HEK293 (cell line): ENCODE measurements around the gene AKT3.

Experiments
- CTCF ChIA-PET: fragments of 350-600 bp; formaldehyde crosslinking; extraction: SDS; loops from one replicate; lab custom pipeline; 2021; ENCODE audit warnings: antibody characterized with exemption; lab: Yijun Ruan, JAX
- POLR2A ChIA-PET: fragments of 300-600 bp; formaldehyde crosslinking; extraction: SDS; loops from one replicate; lab custom pipeline; 2020; ENCODE audit warnings: antibody characterized with exemption, inconsistent platforms; lab: Yijun Ruan, JAX
- H3K27ac ChIP-seq: fragments of 200-500 bp; sonication (Bioruptor generic); 2 replicates; pipeline ENCODE4 v1.5.1; 2014; ENCODE audit warnings: low read depth, low read length, control low read depth, inconsistent platforms; ENCODE audit errors: extremely low read depth
- H3K36me3 ChIP-seq, 2 experiments: fragments of 200-500 bp in 1 of 2; sonication (Bioruptor generic) in 1 of 2; 1 replicate in 1 of 2; 2 replicates in 1 of 2; pipeline ENCODE4 v1.5.1; 2014 to 2017; ENCODE audit warnings: inconsistent platforms in 2 of 2, low read length in 2 of 2; ENCODE audit not compliant: control insufficient read depth in 2 of 2, insufficient read depth in 1 of 2
- H3K4me1 ChIP-seq: fragments of 200-500 bp; sonication (Bioruptor generic); 2 replicates; pipeline ENCODE4 v1.5.1; 2014; ENCODE audit warnings: mild to moderate bottlenecking, low read length, inconsistent platforms; ENCODE audit not compliant: control insufficient read depth, insufficient read depth
- H3K4me3 ChIP-seq: 2 replicates; pipeline ENCODE4 v1.5.1; 2011; ENCODE audit warnings: low read depth, mild to moderate bottlenecking, control low read depth, low read length, moderate library complexity
- H3K9me3 ChIP-seq: fragments of 200-500 bp; sonication (Bioruptor generic); 2 replicates; pipeline ENCODE4 v1.5.1; 2014; ENCODE audit warnings: low read depth, low read length, inconsistent platforms; ENCODE audit not compliant: control insufficient read depth, insufficient read depth
- GFI1B ChIP-seq: fragments of 450-650 bp; formaldehyde crosslinking; IDR thresholded peaks from 2 replicates; pipeline ENCODE4 v1.5.1; 2016; ENCODE audit warnings: missing biosample characterization, missing genetic modification characterization
- GLI4 ChIP-seq: fragments of 450-650 bp; formaldehyde crosslinking; IDR thresholded peaks from 2 replicates; pipeline ENCODE4 v1.5.1; 2016; ENCODE audit warnings: missing biosample characterization, missing genetic modification characterization
- HOXA7 ChIP-seq: sonication (generic); formaldehyde crosslinking; IDR thresholded peaks from 2 replicates; pipeline ENCODE4 v1.8.1; 2022; ENCODE audit warnings: missing genetic modification reagents, borderline replicate concordance
- OVOL3 ChIP-seq: fragments of 450-650 bp; formaldehyde crosslinking; IDR thresholded peaks from 2 replicates; pipeline ENCODE4 v1.5.1; 2016; ENCODE audit warnings: missing biosample characterization, missing genetic modification characterization
- PRDM1 ChIP-seq: fragments of 450-650 bp; formaldehyde crosslinking; IDR thresholded peaks from 2 replicates; pipeline ENCODE4; 2016; ENCODE audit warnings: missing biosample characterization, missing genetic modification characterization
- PRDM6 ChIP-seq: fragments of 450-650 bp; formaldehyde crosslinking; IDR thresholded peaks from 2 replicates; pipeline ENCODE4 v1.5.1; 2017; ENCODE audit warnings: missing biosample characterization, missing genetic modification characterization
- REST ChIP-seq: fragments of 450-650 bp; formaldehyde crosslinking; IDR thresholded peaks from 2 replicates; pipeline ENCODE4 v1.5.1; 2016; ENCODE audit warnings: missing biosample characterization, missing genetic modification characterization
- YY1 ChIP-seq: fragments of 450-650 bp; formaldehyde crosslinking; IDR thresholded peaks from 2 replicates; pipeline ENCODE4 v1.5.1; 2018; ENCODE audit warnings: missing biosample characterization, missing genetic modification characterization
- ZBTB1 ChIP-seq: fragments of 450-650 bp; formaldehyde crosslinking; IDR thresholded peaks from 2 replicates; pipeline ENCODE4 v1.5.1; 2016; ENCODE audit warnings: missing biosample characterization, missing genetic modification characterization
- ZBTB10 ChIP-seq: fragments of 450-650 bp; formaldehyde crosslinking; IDR thresholded peaks from 2 replicates; pipeline ENCODE4 v1.5.1; 2016; ENCODE audit warnings: missing biosample characterization, missing genetic modification characterization
- ZBTB17 ChIP-seq: fragments of 450-650 bp; formaldehyde crosslinking; IDR thresholded peaks from 2 replicates; pipeline ENCODE4 v1.5.1; 2016; ENCODE audit warnings: missing biosample characterization, missing genetic modification characterization
- ZBTB20 ChIP-seq: fragments of 450-650 bp; formaldehyde crosslinking; IDR thresholded peaks from 2 replicates; pipeline ENCODE4 v1.5.1; 2016; ENCODE audit warnings: missing biosample characterization, missing genetic modification characterization
- ZNF10 ChIP-seq: fragments of 450-650 bp; formaldehyde crosslinking; IDR thresholded peaks from 2 replicates; pipeline ENCODE4 v1.5.1; 2017; ENCODE audit warnings: missing biosample characterization, missing genetic modification characterization
- ZNF146 ChIP-seq: fragments of 450-650 bp; formaldehyde crosslinking; IDR thresholded peaks from 2 replicates; pipeline ENCODE4 v1.5.1; 2016; ENCODE audit warnings: missing biosample characterization, missing genetic modification characterization
- ZNF184 ChIP-seq: fragments of 450-650 bp; IDR thresholded peaks from 2 replicates; pipeline ENCODE4 v1.5.1; 2018; ENCODE audit warnings: missing biosample characterization, mild to moderate bottlenecking, missing genetic modification characterization
- ZNF280D ChIP-seq: fragments of 450-650 bp; formaldehyde crosslinking; IDR thresholded peaks from 2 replicates; pipeline ENCODE4 v1.5.1; 2016; ENCODE audit warnings: missing biosample characterization, missing genetic modification characterization
- ZNF292 ChIP-seq: fragments of 450-650 bp; formaldehyde crosslinking; IDR thresholded peaks from 2 replicates; pipeline ENCODE4 v1.5.1; 2016; ENCODE audit warnings: low read depth, missing biosample characterization, missing genetic modification characterization, borderline replicate concordance
- ZNF341 ChIP-seq: fragments of 450-650 bp; formaldehyde crosslinking; IDR thresholded peaks from 2 replicates; pipeline ENCODE4; 2016; ENCODE audit warnings: low read depth, missing biosample characterization, missing genetic modification characterization
- ZNF544 ChIP-seq: fragments of 450-650 bp; formaldehyde crosslinking; IDR thresholded peaks from 2 replicates; pipeline ENCODE4 v1.5.0; 2017; ENCODE audit warnings: missing biosample characterization, missing genetic modification characterization
- ZNF549 ChIP-seq: fragments of 450-650 bp; IDR thresholded peaks from 2 replicates; pipeline ENCODE4 v1.5.1; 2018; ENCODE audit warnings: missing biosample characterization, missing genetic modification characterization, mild to moderate bottlenecking, inconsistent platforms, moderate library complexity
- ZNF623 ChIP-seq: fragments of 450-650 bp; formaldehyde crosslinking; IDR thresholded peaks from 2 replicates; pipeline ENCODE4 v1.5.1; 2016; ENCODE audit warnings: missing biosample characterization, missing genetic modification characterization
- ZNF645 ChIP-seq: fragments of 450-650 bp; formaldehyde crosslinking; IDR thresholded peaks from 2 replicates; pipeline ENCODE4; 2016; ENCODE audit warnings: missing biosample characterization, missing genetic modification characterization
- ZNF701 ChIP-seq: fragments of 450-650 bp; formaldehyde crosslinking; IDR thresholded peaks from 2 replicates; pipeline ENCODE4 v1.5.1; 2016; ENCODE audit warnings: missing biosample characterization, missing genetic modification characterization
- ZNF785 ChIP-seq: fragments of 450-650 bp; formaldehyde crosslinking; IDR thresholded peaks from 2 replicates; pipeline ENCODE4 v1.5.1; 2016; ENCODE audit warnings: missing biosample characterization, missing genetic modification characterization
- ZSCAN23 ChIP-seq: fragments of 450-650 bp; formaldehyde crosslinking; IDR thresholded peaks from 2 replicates; pipeline ENCODE4 v1.5.1; 2016; ENCODE audit warnings: missing biosample characterization, missing genetic modification characterization

The AKT3 gene

GRCh38 chr1:243501002-243501401 is 349.0 kb downstream of the AKT3 start:
- Histone ChIP-seq H3K4me1 (no peaks in the 10 kb centered on the region), H3K9me3 (no peaks in the 10 kb centered on the region), H3K4me3 (no peak overlapping the region)
- POLR2A ChIA-PET, result no interaction called here
- TF ChIP-seq REST (tag by site-specific recombination) (no peak), ZNF549 (no peak), ZNF544 (tag by site-specific recombination) (no peak), ZNF645 (no peak), ZNF701 (tag by site-specific recombination) (no peak), YY1 (tag by site-specific recombination) (no peak), ZSCAN23 (tag by site-specific recombination) (no peak), ZNF292 (tag by site-specific recombination) (no peak), PRDM1 (tag by site-specific recombination) (no peak), ZNF341 (tag by site-specific recombination) (no peak), GLI4 (tag by site-specific recombination) (no peak)
- TF ChIP-seq, all 188 proteins: peak for 0
- CTCF ChIA-PET, result interaction anchor here (0.6 kb wide), 1 partner anchor 91 kb away, joined by 3 read pairs; no protein-coding TSS in a partner anchor
- Histone ChIP-seq H3K27ac (no peak overlapping the region), H3K36me3 (peaks cover 0 to 24% of the 10 kb centered on the region in 2 experiments; a peak in 1 of 3 replicates)

DNA sequence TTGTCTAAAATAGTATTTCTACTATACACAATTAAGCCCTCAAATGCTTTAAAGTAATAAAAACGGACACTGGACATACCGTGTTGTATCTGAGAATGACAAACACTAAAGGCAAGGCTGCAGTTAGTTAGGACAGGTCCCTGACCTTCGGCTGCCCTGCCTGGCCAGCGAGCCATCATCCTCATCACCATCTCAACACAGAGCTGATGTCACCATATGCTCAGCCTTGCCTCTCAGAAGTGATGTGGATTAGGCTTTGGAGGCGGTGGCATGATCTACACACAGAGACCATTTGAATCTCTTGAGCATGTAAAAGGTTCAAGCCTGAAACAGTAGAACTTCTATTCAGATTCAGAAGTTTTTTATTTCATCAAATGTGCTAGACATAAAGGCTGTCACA is 349.5 kb downstream of the AKT3 start:
- H3K9me3 ChIP-seq, result no peaks in the 10 kb centered on the region
- CTCF ChIA-PET, result interaction anchor here (0.6 kb wide), 1 partner anchor 92 kb away, joined by 3 read pairs; no protein-coding TSS in a partner anchor
- peaks cover 0 to 21% of the 10 kb centered on the region in 2 experiments; a peak in 1 of 3 replicates for H3K36me3 ChIP-seq
- POLR2A ChIA-PET, result no interaction called here
- H3K27ac ChIP-seq, result no peak overlapping the region
- H3K4me3 ChIP-seq, result no peak overlapping the region
- H3K4me1 ChIP-seq, result no peaks in the 10 kb centered on the region
- TF ChIP-seq ZBTB17 (tag by site-specific recombination) (no peak), ZNF184 (tag by site-specific recombination) (no peak), HOXA7 (CRISPR knock-in tag) (no peak), ZNF623 (tag by site-specific recombination) (no peak), ZBTB10 (tag by site-specific recombination) (no peak), ZBTB20 (no peak), OVOL3 (tag by site-specific recombination) (no peak), PRDM6 (tag by site-specific recombination) (no peak), ZNF549 (no peak), ZBTB1 (tag by site-specific recombination) (no peak), ZNF785 (tag by site-specific recombination) (no peak), ZNF280D (tag by site-specific recombination) (no peak), ZNF10 (tag by site-specific recombination) (no peak), ZNF544 (tag by site-specific recombination) (no peak), GFI1B (no peak), ZNF146 (tag by site-specific recombination) (no peak)
